PC-9 (cell line): Measurements from ENCODE around the gene SF3A1. TPM values are rescaled to one million over a fixed set of nuclear protein-coding genes. Genes with fewer than 3 reads are reported as not detected.

Source experiments
- BruUV-seq: library from RNA; stranded (reverse); fragments of 400-500 nt; replicated peaks from 2 replicates; lab custom pipeline; 2021; lab: Mats Ljungman, UMichigan
- CTCF ChIA-PET: fragments of 300-600 bp; sonication (Branson Sonifier 250); formaldehyde crosslinking; loops from one replicate; lab custom pipeline; 2022; ENCODE audit warnings: antibody characterized with exemption; lab: Charles Lee
- POLR2A ChIA-PET: fragments of 300-600 bp; sonication (Branson Sonifier 250); formaldehyde crosslinking; loops from one replicate; lab custom pipeline; 2022; ENCODE audit warnings: antibody characterized with exemption; ENCODE audit not compliant: unreplicated experiment; lab: Charles Lee
- DNase-seq, 2 experiments: peaks; one replicate each; pipeline versions ENCODE4 v3.0.0 to v3.0.0-alpha.2; 2015 to 2022; ENCODE audit warnings: mixed read lengths in 1 of 2
- H2AFZ ChIP-seq: fragments of 200-600 bp; sonication (generic); 2 replicates; pipeline ENCODE4 v1.8.1; 2017; ENCODE audit warnings: antibody characterized with exemption
- H3F3A ChIP-seq: fragments of 200-600 bp; sonication (generic); 2 replicates; pipeline ENCODE4 v1.8.1; 2017; ENCODE audit warnings: antibody characterized with exemption, mild to moderate bottlenecking, low read depth; ENCODE audit not compliant: insufficient read depth
- H3K27ac ChIP-seq: fragments of 200-600 bp; sonication (generic); 2 replicates; pipeline ENCODE4 v1.6.1; 2016; ENCODE audit warnings: mixed run types
- H3K27me3 ChIP-seq: fragments of 200-600 bp; sonication (generic); 2 replicates; pipeline ENCODE4 v1.6.1; 2016; ENCODE audit warnings: low read depth, mixed run types; ENCODE audit not compliant: insufficient read depth
- H3K36me3 ChIP-seq: fragments of 200-600 bp; sonication (generic); 2 replicates; pipeline ENCODE4 v1.6.1; 2016; ENCODE audit warnings: low read depth, mixed run types
- H3K4me1 ChIP-seq: fragments of 200-600 bp; sonication (generic); replicated peaks from 2 replicates; pipeline ENCODE4 v1.6.1; 2016; ENCODE audit warnings: mixed run types; ENCODE audit not compliant: insufficient read depth
- H3K4me2 ChIP-seq: fragments of 200-600 bp; sonication (generic); 2 replicates; pipeline ENCODE4 v1.6.1; 2017; ENCODE audit warnings: mixed run types
- H3K4me3 ChIP-seq: fragments of 200-600 bp; sonication (generic); 2 replicates; pipeline ENCODE4 v1.6.1; 2016; ENCODE audit warnings: mixed run types
- H3K79me2 ChIP-seq: fragments of 200-600 bp; sonication (generic); 2 replicates; pipeline ENCODE4 v1.6.1; 2017; ENCODE audit warnings: low read depth, mixed run types
- H3K9me2 ChIP-seq: fragments of 200-600 bp; sonication (generic); 2 replicates; pipeline ENCODE4 v1.8.1; 2017; ENCODE audit warnings: mild to moderate bottlenecking; ENCODE audit not compliant: insufficient read depth
- H3K9me3 ChIP-seq: fragments of 200-600 bp; sonication (generic); 2 replicates; pipeline ENCODE4 v1.8.1; 2016; ENCODE audit warnings: low read depth; ENCODE audit not compliant: insufficient read depth
- H4K20me1 ChIP-seq: fragments of 200-600 bp; sonication (generic); 2 replicates; pipeline ENCODE4 v1.8.1; 2017; ENCODE audit not compliant: insufficient read depth
- EZH2 ChIP-seq: fragments of 200-600 bp; sonication (generic); IDR thresholded peaks from 2 replicates; pipeline ENCODE4 v1.8.0; 2017; ENCODE audit warnings: antibody characterized with exemption, low read depth
- intact Hi-C: fragments of 100-400 bp; cut with micrococcal nuclease; formaldehyde crosslinking; loops from one replicate; pipeline ENCODE4 v1.10.0; 2022; ENCODE audit not compliant: unreplicated experiment
- total RNA-seq: library from RNA; stranded (reverse); gene quantifications from 2 replicates; pipeline ENCODE4 v1.2.3, GENCODE V29; 2021
- TF ChIP-seq, protein P1 (sequence below): fragments of 200-600 bp; sonication (generic); conservative IDR thresholded peaks from 2 replicates; pipeline ENCODE4 v1.6.1; 2017; ENCODE audit warnings: mixed run types, antibody characterized with exemption, mild to moderate bottlenecking, moderate library complexity

Gene SF3A1
- total RNA-seq, 1 experiment from 2014 or later: 189 TPM

DNA sequence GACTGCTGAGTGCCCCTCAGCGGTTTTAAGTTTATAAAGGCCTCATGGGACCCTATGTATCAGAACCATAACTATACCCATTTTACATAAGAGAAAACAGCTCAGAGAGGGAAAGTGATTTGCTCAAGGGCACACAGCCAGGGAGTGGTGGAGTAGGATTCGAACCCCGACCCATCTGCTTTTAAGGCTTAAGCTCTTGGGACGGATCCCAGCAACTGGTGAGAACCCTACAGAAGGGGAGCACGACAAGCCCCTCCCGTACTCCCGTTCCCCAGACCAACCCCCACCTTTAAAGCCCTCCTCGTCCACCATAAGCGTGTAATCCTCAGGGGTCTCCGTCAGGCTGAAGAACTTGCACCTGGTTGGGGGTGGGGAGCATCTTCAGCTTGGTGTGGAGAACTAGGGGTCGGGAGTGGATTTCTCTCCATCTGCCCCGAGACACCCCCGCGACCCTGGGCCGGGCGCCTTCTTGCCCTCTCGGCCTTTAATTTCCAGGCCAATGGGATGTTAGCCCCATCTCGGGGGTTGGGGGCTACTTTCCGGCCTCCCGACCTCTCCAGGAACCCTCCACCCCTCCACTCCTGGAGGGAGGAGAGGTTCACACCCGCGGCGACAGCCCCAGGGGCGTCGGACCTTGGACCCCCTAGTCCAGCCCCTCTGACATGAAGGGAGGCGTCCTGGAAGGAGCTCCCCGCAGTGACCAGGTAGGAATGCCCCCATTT, 68.1 kb downstream of the SF3A1 start:
- no peaks in the 10 kb centered on the region for H4K20me1 ChIP-seq
- TF ChIP-seq EZH2: no peak
- TF ChIP-seq, protein P1, sequence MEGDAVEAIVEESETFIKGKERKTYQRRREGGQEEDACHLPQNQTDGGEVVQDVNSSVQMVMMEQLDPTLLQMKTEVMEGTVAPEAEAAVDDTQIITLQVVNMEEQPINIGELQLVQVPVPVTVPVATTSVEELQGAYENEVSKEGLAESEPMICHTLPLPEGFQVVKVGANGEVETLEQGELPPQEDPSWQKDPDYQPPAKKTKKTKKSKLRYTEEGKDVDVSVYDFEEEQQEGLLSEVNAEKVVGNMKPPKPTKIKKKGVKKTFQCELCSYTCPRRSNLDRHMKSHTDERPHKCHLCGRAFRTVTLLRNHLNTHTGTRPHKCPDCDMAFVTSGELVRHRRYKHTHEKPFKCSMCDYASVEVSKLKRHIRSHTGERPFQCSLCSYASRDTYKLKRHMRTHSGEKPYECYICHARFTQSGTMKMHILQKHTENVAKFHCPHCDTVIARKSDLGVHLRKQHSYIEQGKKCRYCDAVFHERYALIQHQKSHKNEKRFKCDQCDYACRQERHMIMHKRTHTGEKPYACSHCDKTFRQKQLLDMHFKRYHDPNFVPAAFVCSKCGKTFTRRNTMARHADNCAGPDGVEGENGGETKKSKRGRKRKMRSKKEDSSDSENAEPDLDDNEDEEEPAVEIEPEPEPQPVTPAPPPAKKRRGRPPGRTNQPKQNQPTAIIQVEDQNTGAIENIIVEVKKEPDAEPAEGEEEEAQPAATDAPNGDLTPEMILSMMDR: no peak
- H3K4me1 ChIP-seq: peaks cover 32% of the 10 kb centered on the region
- H3K9me3 ChIP-seq: no peaks in the 10 kb centered on the region
- H3K27ac ChIP-seq: no peak overlapping the region
- POLR2A ChIA-PET: interaction anchor here (0.5 to 1.0 kb wide), 7 partner anchors 14 to 662 kb away, joined by 3 to 15 read pairs (median 3); partner anchors contain the start of genes RNF215, TBC1D10A and ZMAT5
- peak overlapping the region; percentile 87 for H3K4me3 ChIP-seq
- intact Hi-C loops: loop anchor here (1.0 to 2.0 kb wide), 4 partner anchors 39 to 196 kb away; partner anchors contain the start of genes CCDC157, RNF215 and SF3A1
- no peaks in the 10 kb centered on the region for H3K9me2 ChIP-seq
- H3K4me2 ChIP-seq: peak overlapping the region; percentile 94
- DNase-seq: no peak
- H2AFZ ChIP-seq: peak overlapping the region; percentile 84
- CTCF ChIA-PET: interaction anchor here (0.5 to 2.6 kb wide), 27 partner anchors 10 to 274 kb away, joined by 3 to 31 read pairs (median 4); partner anchors contain the start of genes CCDC157, RNF215, SEC14L2 and SF3A1
- H3K27me3 ChIP-seq: no peaks in the 10 kb centered on the region
- peaks cover 40% of the 10 kb centered on the region for H3F3A ChIP-seq
- H3K36me3 ChIP-seq: no peaks in the 10 kb centered on the region
- TSS peak; percentile 30 for BruUV-seq
- no peaks in the 10 kb centered on the region for H3K79me2 ChIP-seq

DNA sequence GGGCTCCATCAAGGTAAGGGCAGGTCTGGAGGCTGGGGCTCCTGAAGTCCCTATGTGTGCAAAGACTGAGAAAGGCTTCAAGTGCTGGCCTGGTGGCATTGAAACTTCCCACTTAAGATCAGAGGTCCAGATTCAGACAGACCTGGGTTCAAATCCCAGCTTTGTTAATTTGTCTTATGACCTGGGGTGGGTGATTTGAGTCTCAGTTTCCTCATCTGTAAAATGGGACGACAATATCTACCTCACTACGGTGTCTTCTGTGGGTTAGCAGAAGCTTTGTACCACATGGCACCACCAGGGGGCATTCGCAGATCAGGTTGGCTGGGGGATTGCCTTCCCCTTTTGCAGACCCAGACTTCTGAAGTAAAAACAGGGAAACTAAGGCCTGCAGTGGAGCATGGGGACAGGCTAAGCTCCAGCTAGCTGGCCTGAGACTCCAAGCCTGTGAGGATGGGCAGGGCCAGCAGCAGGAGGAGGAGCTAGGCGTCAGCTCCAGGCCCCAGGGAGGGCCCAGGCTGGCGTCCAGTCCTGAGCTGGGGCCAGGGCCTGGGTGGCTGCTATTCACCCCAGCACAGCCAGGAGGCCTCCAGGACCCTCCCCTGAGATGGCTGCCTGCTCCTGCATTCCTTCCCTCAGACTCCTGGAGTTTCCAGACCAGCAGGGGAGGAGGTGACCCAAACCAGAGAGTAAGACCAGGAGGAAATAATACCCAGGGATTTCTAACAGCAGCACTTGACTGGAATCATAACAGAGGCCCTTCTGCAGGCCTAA, 68.9 kb downstream of the SF3A1 start:
- peak; percentile 87 to 88 for DNase-seq
- no TSS peak for BruUV-seq
- Histone ChIP-seq H3K79me2 (no peaks in the 10 kb centered on the region), H3F3A (peaks cover 40% of the 10 kb centered on the region), H3K36me3 (no peaks in the 10 kb centered on the region), H3K27me3 (no peaks in the 10 kb centered on the region), H3K4me1 (peaks cover 32% of the 10 kb centered on the region), H2AFZ (no peak overlapping the region), H3K27ac (no peak overlapping the region), H3K4me2 (peak overlapping the region; percentile 94), H3K4me3 (peak overlapping the region; percentile 87; the same call in 1 of the 2 replicates), H4K20me1 (no peaks in the 10 kb centered on the region), H3K9me2 (no peaks in the 10 kb centered on the region), H3K9me3 (no peaks in the 10 kb centered on the region)
- CTCF ChIA-PET: interaction anchor here (0.5 to 2.6 kb wide), 27 partner anchors 10 to 355 kb away, joined by 3 to 31 read pairs (median 4); partner anchors contain the start of genes CCDC157, RNF215, SEC14L2 and SF3A1
- TF ChIP-seq EZH2: no peak
- TF ChIP-seq, protein P1: peak; percentile 88
- POLR2A ChIA-PET: interaction anchor here (0.5 to 1.0 kb wide), 10 partner anchors 13 to 805 kb away, joined by 3 to 19 read pairs (median 4); partner anchors contain the start of genes CCDC157, RNF215, SF3A1 and TBC1D10A
- intact Hi-C loops: loop anchor here (1.0 to 2.0 kb wide), 5 partner anchors 32 to 197 kb away; partner anchors contain the start of genes CCDC157, RNF215 and SF3A1
